H1 (cell line): ENCODE data around the gene COL8A2. TPM values are rescaled to one million over a fixed set of nuclear protein-coding genes. Genes with fewer than 3 reads are reported as not detected.

Experiments
- CTCF ChIA-PET: fragments of 300-600 bp; sonication (Branson Sonifier 250); formaldehyde crosslinking; loops from one replicate; lab custom pipeline; 2021; ENCODE audit not compliant: partially characterized antibody; lab: Charles Lee
- POLR2A ChIA-PET: fragments of 300-600 bp; sonication (Branson Sonifier 250); formaldehyde crosslinking; loops from one replicate; lab custom pipeline; 2021; ENCODE audit warnings: inconsistent platforms; ENCODE audit not compliant: partially characterized antibody; lab: Charles Lee
- DNase-seq, 2 experiments: peaks; one replicate each; pipeline versions ENCODE4 v3.0.0 to v3.0.0-alpha.2; 2010 to 2022; ENCODE audit warnings: low spot score in 2 of 2, low read depth in 1 of 2, mixed read lengths in 1 of 2
- FAIRE-seq: peaks from 2 replicates; lab custom pipeline; 2011; peaks lifted over from hg19 to GRCh38; lab: Jason Lieb, UNC
- H2AFZ ChIP-seq: 2 replicates; pipeline ENCODE4 v1.8.1; 2012; ENCODE audit warnings: low read length, inconsistent platforms
- H2AK5ac ChIP-seq: 2 replicates; pipeline ENCODE4 v1.6.1; 2013; ENCODE audit warnings: low read depth, low read length
- H2BK120ac ChIP-seq: replicated peaks from 2 replicates; pipeline ENCODE3; 2013; ENCODE audit warnings: low read depth, low read length, inconsistent platforms
- H2BK12ac ChIP-seq: 2 replicates; pipeline ENCODE4 v1.6.1; 2013; ENCODE audit warnings: low read depth, low read length
- H2BK15ac ChIP-seq: 2 replicates; pipeline ENCODE4 v1.6.1; 2013; ENCODE audit warnings: low read length
- H2BK20ac ChIP-seq: 2 replicates; pipeline ENCODE4 v1.6.1; 2013; ENCODE audit warnings: low read length
- H2BK5ac ChIP-seq: 2 replicates; pipeline ENCODE4 v1.6.1; 2013; ENCODE audit warnings: low read depth, low read length
- H3K14ac ChIP-seq: 2 replicates; pipeline ENCODE4 v1.6.1; 2013; ENCODE audit warnings: inconsistent platforms; ENCODE audit not compliant: insufficient read length
- H3K18ac ChIP-seq: 2 replicates; pipeline ENCODE4 v1.6.1; 2013; ENCODE audit warnings: low read length; ENCODE audit errors: extremely low read depth
- H3K23ac ChIP-seq: 2 replicates; pipeline ENCODE4 v1.6.1; 2013; ENCODE audit warnings: inconsistent platforms; ENCODE audit not compliant: insufficient read length
- H3K23me2 ChIP-seq: 2 replicates; pipeline ENCODE4 v1.6.1; 2013; ENCODE audit warnings: low read depth, low read length
- H3K27ac ChIP-seq: 2 replicates; pipeline ENCODE4 v1.6.1; 2011; ENCODE audit warnings: low read depth, low read length, inconsistent platforms
- H3K27me3 ChIP-seq, 4 experiments: replicated peaks in 1 of 4; 1 replicate in 1 of 4; 2 replicates in 3 of 4; pipeline versions ENCODE4 v1.6.1 to v1.8.1; 2011 to 2013; ENCODE audit warnings: low read length in 3 of 4, mild to moderate bottlenecking in 3 of 4, inconsistent platforms in 2 of 4, mixed read lengths in 2 of 4, moderate library complexity in 1 of 4; ENCODE audit not compliant: control insufficient read depth in 3 of 4, insufficient read depth in 3 of 4; ENCODE audit errors: extremely low read depth in 1 of 4
- H3K36me3 ChIP-seq, 4 experiments: 2 replicates each; pipeline versions ENCODE4 v1.6.1 to v1.8.1; 2011 to 2013; ENCODE audit warnings: mild to moderate bottlenecking in 4 of 4, low read length in 3 of 4, moderate library complexity in 2 of 4, control low read depth in 1 of 4, inconsistent platforms in 1 of 4; ENCODE audit not compliant: insufficient read depth in 4 of 4, control insufficient read depth in 2 of 4
- H3K4ac ChIP-seq: replicated peaks from 2 replicates; pipeline ENCODE3; 2013; ENCODE audit warnings: low read length, low read depth, mixed read lengths, inconsistent platforms; ENCODE audit not compliant: insufficient read length
- H3K4me1 ChIP-seq, 4 experiments: replicated peaks in 1 of 4; 1 replicate in 1 of 4; 2 replicates in 3 of 4; pipeline versions ENCODE4 v1.6.1 to v1.8.1; 2011 to 2013; ENCODE audit warnings: low read length in 3 of 4, inconsistent platforms in 2 of 4, mixed read lengths in 1 of 4; ENCODE audit not compliant: insufficient read depth in 4 of 4, control insufficient read depth in 3 of 4
- H3K4me2 ChIP-seq, 2 experiments: 2 replicates each; pipeline versions ENCODE4 v1.6.1 to v1.8.1; 2011 to 2013; ENCODE audit warnings: low read depth in 2 of 2, low read length in 2 of 2, control low read depth in 1 of 2, inconsistent platforms in 1 of 2, mild to moderate bottlenecking in 1 of 2; ENCODE audit not compliant: insufficient read depth in 1 of 2
- H3K4me3 ChIP-seq, 4 experiments: fragments of 200-600, 300-600 bp in 1 of 4; sonication (generic), shearing (Covaris generic), sonication (Bioruptor Twin) in 1 of 4; 2 replicates each; pipeline versions ENCODE4 v1.5.1 to v1.8.1; 2011 to 2016; ENCODE audit warnings: low read length in 4 of 4, low read depth in 3 of 4, control low read depth in 2 of 4, inconsistent platforms in 2 of 4, mild to moderate bottlenecking in 2 of 4, mixed read lengths in 1 of 4, moderate library complexity in 1 of 4; ENCODE audit not compliant: insufficient read depth in 2 of 4; ENCODE audit errors: extremely low read depth in 1 of 4
- H3K56ac ChIP-seq: replicated peaks from 2 replicates; pipeline ENCODE3; 2013; ENCODE audit warnings: low read depth, mild to moderate bottlenecking, mixed read lengths, low read length, inconsistent platforms; ENCODE audit not compliant: insufficient read length
- H3K79me1 ChIP-seq: 2 replicates; pipeline ENCODE4 v1.6.1; 2013; ENCODE audit warnings: low read depth, low read length, control low read depth
- H3K79me2 ChIP-seq, 2 experiments: 2 replicates each; pipeline versions ENCODE4 v1.6.1 to v1.8.1; 2012 to 2013; ENCODE audit warnings: low read length in 2 of 2, mild to moderate bottlenecking in 2 of 2, inconsistent platforms in 1 of 2; ENCODE audit not compliant: insufficient read depth in 2 of 2, control insufficient read depth in 1 of 2
- H3K9ac ChIP-seq, 4 experiments: replicated peaks in 1 of 4; 1 replicate in 1 of 4; 2 replicates in 3 of 4; pipeline versions ENCODE4 v1.6.1 to v1.8.1; 2011 to 2013; ENCODE audit warnings: low read depth in 3 of 4, low read length in 3 of 4, control low read depth in 2 of 4, mild to moderate bottlenecking in 2 of 4, moderate library complexity in 2 of 4, inconsistent platforms in 1 of 4; ENCODE audit errors: extremely low read depth in 1 of 4
- H3K9me3 ChIP-seq, 2 experiments: 2 replicates each; pipeline versions ENCODE4 v1.6.1 to v1.8.1; 2012 to 2013; ENCODE audit warnings: mild to moderate bottlenecking in 2 of 2, moderate library complexity in 2 of 2, control low read depth in 1 of 2, inconsistent platforms in 1 of 2, low read depth in 1 of 2, low read length in 1 of 2, mixed read lengths in 1 of 2; ENCODE audit not compliant: insufficient read depth in 2 of 2
- H4K20me1 ChIP-seq, 2 experiments: replicated peaks in 1 of 2; 2 replicates each; pipeline versions ENCODE3 to v1.8.1; 2011 to 2013; ENCODE audit warnings: inconsistent platforms in 2 of 2, low read length in 2 of 2, mild to moderate bottlenecking in 1 of 2; ENCODE audit not compliant: insufficient read depth in 2 of 2, control insufficient read depth in 1 of 2
- H4K5ac ChIP-seq: 2 replicates; pipeline ENCODE4 v1.6.1; 2013; ENCODE audit warnings: low read length, low read depth, mixed read lengths, inconsistent platforms; ENCODE audit not compliant: insufficient read length
- H4K8ac ChIP-seq: 2 replicates; pipeline ENCODE4 v1.8.0; 2013; ENCODE audit warnings: mild to moderate bottlenecking, moderate library complexity, low read length, inconsistent platforms; ENCODE audit not compliant: insufficient read depth; ENCODE audit errors: extremely low read depth
- H4K91ac ChIP-seq: replicated peaks from 2 replicates; pipeline ENCODE3; 2013; ENCODE audit warnings: low read length, mixed read lengths, inconsistent platforms; ENCODE audit not compliant: insufficient read length
- BCL11A ChIP-seq, 2 experiments: IDR thresholded peaks; one replicate each; pipeline ENCODE4 v1.6.1; 2011; ENCODE audit warnings: low read depth in 2 of 2, low read length in 2 of 2, mild to moderate bottlenecking in 2 of 2
- CBX8 ChIP-seq: fragments of 300-800, 300-1000 bp; sonication (generic); IDR thresholded peaks from 2 replicates; pipeline ENCODE4 v1.7.1; 2016; ENCODE audit warnings: low read depth, low read length, borderline replicate concordance
- CREB1 ChIP-seq: IDR thresholded peaks from 2 replicates; pipeline ENCODE4 v1.6.1; 2012; ENCODE audit warnings: inconsistent platforms
- FOSL1 ChIP-seq: IDR thresholded peaks from 2 replicates; pipeline ENCODE4 v1.6.1; 2011; ENCODE audit warnings: mild to moderate bottlenecking, low read depth, low read length, moderate library complexity; ENCODE audit not compliant: insufficient read depth
- MAFK ChIP-seq: IDR thresholded peaks from 2 replicates; pipeline ENCODE4 v1.6.1; 2012; ENCODE audit warnings: low read depth, mild to moderate bottlenecking, improper control_type of control experiment, low read length
- PHF8 ChIP-seq: fragments of 200-600 bp; sonication (generic); conservative IDR thresholded peaks from 2 replicates; pipeline ENCODE4 v1.7.1; 2012; ENCODE audit warnings: low read depth, mild to moderate bottlenecking, inconsistent platforms, low read length, moderate library complexity
- RFX5 ChIP-seq: IDR thresholded peaks from 2 replicates; pipeline ENCODE4 v1.6.1; 2011; ENCODE audit warnings: low read depth, low read length, improper control_type of control experiment, borderline replicate concordance
- YY1 ChIP-seq: IDR thresholded peaks from 2 replicates; pipeline ENCODE4 v1.6.1; 2011; ENCODE audit warnings: low read depth, mild to moderate bottlenecking, low read length
- WGBS, 2 experiments: shearing (Covaris generic) in 1 of 2; methylation state at CpG; one replicate each; pipeline versions ENCODE4 v1.1.6 to v1.1.7; 2013 to 2015; ENCODE audit warnings: low lambda C conversion rate in 2 of 2, mixed read lengths in 2 of 2, inconsistent platforms in 1 of 2, low coverage in 1 of 2, missing lambda C conversion rate in 1 of 2; ENCODE audit not compliant: insufficient replicate concordance in 2 of 2, insufficient coverage in 1 of 2, insufficient read length in 1 of 2; ENCODE audit errors: extremely low coverage in 1 of 2, missing lambda C conversion rate in 1 of 2; 5-methylcytosine and 5-hydroxymethylcytosine counted together
- polyA plus RNA-seq, 7 experiments: library from polyadenylated mRNA; depleted of rRNA in 3 of 7; stranded (reverse) in 5 of 7; unstranded in 2 of 7; fragments of >200 nt in 5 of 7; fragments of 200-250 nt in 2 of 7; gene quantifications; 1 replicate in 5 of 7; 2 replicates in 1 of 7; 4 replicates in 1 of 7; pipeline versions ENCODE4 v1.2.1 to v1.2.3, GENCODE V29; 2011 to 2013; ENCODE audit warnings: missing spikeins in 2 of 7, mixed read lengths in 2 of 7
- total RNA-seq: library from RNA; stranded (reverse); fragmentation: NEBNext Ultra II Directional; extraction: Animal tissue kit (Norgen Biotek cat#: 25700); gene quantifications from 2 replicates; pipeline ENCODE4 v1.2.1, GENCODE V29; 2021
- TF ChIP-seq, protein P1 (sequence below), 3 experiments: IDR thresholded peaks; 1 replicate in 2 of 3; 2 replicates in 1 of 3; pipeline versions ENCODE4 v1.5.1 to v1.6.1; 2011; ENCODE audit warnings: low read length in 3 of 3, mild to moderate bottlenecking in 3 of 3, inconsistent platforms in 2 of 3, low read depth in 1 of 3, moderate library complexity in 1 of 3; ENCODE audit not compliant: insufficient read depth in 1 of 3; ENCODE audit errors: control extremely low read depth in 1 of 3

Gene COL8A2
- total and polyA plus RNA-seq, 2 of the 8 experiments (the other 6 are each of a cell fraction or from before 2014, with no cell fraction given) = 2.1 to 2.8 TPM

- no peak overlapping the region for H2AK5ac ChIP-seq
- H3K27ac ChIP-seq = no peak overlapping the region
- peak overlapping the region; percentile 32 for H3K18ac ChIP-seq
- H2BK5ac ChIP-seq = no peak overlapping the region
- ChIA-PET CTCF (interaction anchor here (1.0 to 32.6 kb wide), 6 partner anchors 13 to 171 kb away, joined by 3 to 738 read pairs (median 24); no protein-coding TSS in a partner anchor), POLR2A (interaction anchor here (1.0 to 2.2 kb wide), 4 partner anchors 8 to 35 kb away, joined by 3 to 7 read pairs (median 4); partner anchors contain the start of gene TRAPPC3)
- H2BK15ac ChIP-seq = no peak overlapping the region
- 86% methylated on average over 18 of the region's 18 CpGs; no CpG with 5 or more reads in 1 of the 2 experiments for WGBS, 2 experiments
- H3K23ac ChIP-seq = no peak overlapping the region
- no peaks in the 10 kb centered on the region for H3K23me2 ChIP-seq
- H3K4me3 ChIP-seq = no peak overlapping the region
- H3K9me3 ChIP-seq = no peaks in the 10 kb centered on the region
- H3K14ac ChIP-seq = no peak overlapping the region
- H4K8ac ChIP-seq = 0 out of 2 replicates have a peak overlapping the region, but pooled peaks have one; percentile 9
- H3K79me2 ChIP-seq = no peaks in the 10 kb centered on the region
- H3K27me3 ChIP-seq = no peaks in the 10 kb centered on the region; a peak in 1 of 7 replicates
- H2BK12ac ChIP-seq = no peak overlapping the region
- H3K9ac ChIP-seq = no peak overlapping the region; a peak in 1 of 7 replicates
- no peak overlapping the region for H4K91ac ChIP-seq
- H3K36me3 ChIP-seq = no peaks in the 10 kb centered on the region
- no peak overlapping the region for H3K4ac ChIP-seq
- no peaks in the 10 kb centered on the region for H4K20me1 ChIP-seq
- H3K4me2 ChIP-seq = no peak overlapping the region
- H3K79me1 ChIP-seq = no peaks in the 10 kb centered on the region
- H2BK20ac ChIP-seq = no peak overlapping the region
- TF ChIP-seq BCL11A (IDR thresholded peaks at IDR 0.05; ENCODE audit: low read depth in 2 of 2, low read length in 2 of 2) (no peak), PHF8 (no peak), MAFK (no peak), CREB1 (no peak), YY1 (no peak), FOSL1 (no peak), RFX5 (no peak), CBX8 (no peak)
- TF ChIP-seq, protein P1, sequence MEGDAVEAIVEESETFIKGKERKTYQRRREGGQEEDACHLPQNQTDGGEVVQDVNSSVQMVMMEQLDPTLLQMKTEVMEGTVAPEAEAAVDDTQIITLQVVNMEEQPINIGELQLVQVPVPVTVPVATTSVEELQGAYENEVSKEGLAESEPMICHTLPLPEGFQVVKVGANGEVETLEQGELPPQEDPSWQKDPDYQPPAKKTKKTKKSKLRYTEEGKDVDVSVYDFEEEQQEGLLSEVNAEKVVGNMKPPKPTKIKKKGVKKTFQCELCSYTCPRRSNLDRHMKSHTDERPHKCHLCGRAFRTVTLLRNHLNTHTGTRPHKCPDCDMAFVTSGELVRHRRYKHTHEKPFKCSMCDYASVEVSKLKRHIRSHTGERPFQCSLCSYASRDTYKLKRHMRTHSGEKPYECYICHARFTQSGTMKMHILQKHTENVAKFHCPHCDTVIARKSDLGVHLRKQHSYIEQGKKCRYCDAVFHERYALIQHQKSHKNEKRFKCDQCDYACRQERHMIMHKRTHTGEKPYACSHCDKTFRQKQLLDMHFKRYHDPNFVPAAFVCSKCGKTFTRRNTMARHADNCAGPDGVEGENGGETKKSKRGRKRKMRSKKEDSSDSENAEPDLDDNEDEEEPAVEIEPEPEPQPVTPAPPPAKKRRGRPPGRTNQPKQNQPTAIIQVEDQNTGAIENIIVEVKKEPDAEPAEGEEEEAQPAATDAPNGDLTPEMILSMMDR (IDR thresholded peaks at IDR 0.05; ENCODE audit: control extremely low read depth in 1 of 3, insufficient read depth in 1 of 3, low read depth in 1 of 3, low read length in 3 of 3) = no peak
- DNase-seq = no peak
- H2BK120ac ChIP-seq = no peak overlapping the region
- H3K56ac ChIP-seq = no peak overlapping the region
- no peak overlapping the region for H2AFZ ChIP-seq
- H4K5ac ChIP-seq = no peak overlapping the region
- no peak for FAIRE-seq
- peaks cover 0 to 10% (median 5%) of the 10 kb centered on the region in 4 experiments; a peak in 5 of 7 replicates for H3K4me1 ChIP-seq
Measured at GRCh38 chr1:36115200-36115669, 9.8 kb downstream of the COL8A2 start.
